IMR-90 (cell line): Measurements from ENCODE around the gene ARHGAP15. TPM values are rescaled to one million over a fixed set of nuclear protein-coding genes. Genes with fewer than 3 reads are reported as not detected.

ENCODE experiments used
- ATAC-seq: fragments of 200-7000 bp; cut with Tn5 transposase; 2 replicates; pipeline ENCODE4 v1.9.1; 2020; ENCODE audit warnings: low read depth, mild to moderate bottlenecking, moderate library complexity
- BruUV-seq: library from RNA; stranded (reverse); fragments of 400-500 nt; replicated peaks from 2 replicates; lab custom pipeline; 2021; lab: Mats Ljungman, UMichigan
- CTCF ChIA-PET: fragments of 300-600 bp; formaldehyde crosslinking; extraction: SDS; loops from one replicate; lab custom pipeline; 2021; ENCODE audit warnings: antibody characterized with exemption; lab: Yijun Ruan, JAX
- POLR2A ChIA-PET: fragments of 300-600 bp; sonication (Branson Sonifier 250); formaldehyde crosslinking; loops from one replicate; lab custom pipeline; 2022; ENCODE audit warnings: antibody characterized with exemption; ENCODE audit not compliant: unreplicated experiment; lab: Charles Lee
- DNase-seq: peaks from one replicate; pipeline ENCODE4 v3.0.0; 2013
- H2AFZ ChIP-seq: replicated peaks from 2 replicates; pipeline ENCODE3; 2013; ENCODE audit warnings: low read length, mild to moderate bottlenecking; ENCODE audit not compliant: poor library complexity
- H2AK5ac ChIP-seq: 2 replicates; pipeline ENCODE4 v1.6.1; 2013; ENCODE audit warnings: low read depth, low read length, inconsistent platforms
- H2AK9ac ChIP-seq: replicated peaks from 2 replicates; pipeline ENCODE3; 2013; ENCODE audit warnings: mild to moderate bottlenecking, low read depth, low read length, moderate library complexity; ENCODE audit not compliant: poor library complexity
- H2BK120ac ChIP-seq: 2 replicates; pipeline ENCODE4 v1.6.1; 2013; ENCODE audit warnings: low read depth, low read length, inconsistent platforms
- H2BK15ac ChIP-seq: 3 replicates; pipeline ENCODE4 v1.6.1; 2013; ENCODE audit warnings: low read depth, low read length, inconsistent platforms
- H2BK20ac ChIP-seq: 2 replicates; pipeline ENCODE4 v1.6.1; 2013; ENCODE audit warnings: low read depth, mild to moderate bottlenecking, inconsistent platforms, low read length, moderate library complexity
- H2BK5ac ChIP-seq: 2 replicates; pipeline ENCODE4 v1.6.1; 2013; ENCODE audit warnings: mild to moderate bottlenecking, low read depth, low read length, inconsistent platforms; ENCODE audit not compliant: poor library complexity, severe bottlenecking
- H3K14ac ChIP-seq: replicated peaks from 2 replicates; pipeline ENCODE4 v1.6.1; 2013; ENCODE audit warnings: low read depth, low read length, inconsistent platforms
- H3K18ac ChIP-seq: 2 replicates; pipeline ENCODE4 v1.6.1; 2013; ENCODE audit warnings: low read depth, low read length, control low read depth
- H3K23ac ChIP-seq: 2 replicates; pipeline ENCODE4 v1.6.1; 2013; ENCODE audit warnings: low read depth, low read length, inconsistent platforms
- H3K27ac ChIP-seq: 2 replicates; pipeline ENCODE4 v1.5.1; 2013; ENCODE audit warnings: mild to moderate bottlenecking, control low read depth, low read length; ENCODE audit not compliant: insufficient read depth
- H3K27me3 ChIP-seq: 2 replicates; pipeline ENCODE4 v1.6.1; 2013; ENCODE audit warnings: low read length; ENCODE audit not compliant: control insufficient read depth, insufficient read depth
- H3K36me3 ChIP-seq: 2 replicates; pipeline ENCODE4 v1.6.1; 2013; ENCODE audit warnings: low read length, mixed read lengths; ENCODE audit not compliant: control insufficient read depth, insufficient read depth
- H3K4ac ChIP-seq: 2 replicates; pipeline ENCODE4 v1.6.1; 2013; ENCODE audit warnings: low read depth, low read length, inconsistent platforms
- H3K4me1 ChIP-seq: 2 replicates; pipeline ENCODE4 v1.6.1; 2013; ENCODE audit warnings: low read length, mixed read lengths; ENCODE audit not compliant: control insufficient read depth, insufficient read depth
- H3K4me2 ChIP-seq: 2 replicates; pipeline ENCODE4 v1.6.1; 2013; ENCODE audit warnings: low read depth, mild to moderate bottlenecking, control low read depth, low read length, moderate library complexity
- H3K4me3 ChIP-seq: 2 replicates; pipeline ENCODE4 v1.5.1; 2013; ENCODE audit warnings: low read depth, mild to moderate bottlenecking, control low read depth, low read length, moderate library complexity; ENCODE audit not compliant: insufficient read depth
- H3K56ac ChIP-seq: 2 replicates; pipeline ENCODE4 v1.6.1; 2013; ENCODE audit warnings: low read length, inconsistent platforms; ENCODE audit not compliant: insufficient read depth; ENCODE audit errors: extremely low read depth
- H3K79me1 ChIP-seq, 2 experiments: 2 replicates each; pipeline ENCODE4 v1.6.1; 2013; ENCODE audit warnings: low read length in 2 of 2, inconsistent platforms in 1 of 2, low read depth in 1 of 2
- H3K9ac ChIP-seq: 2 replicates; pipeline ENCODE4 v1.6.1; 2013; ENCODE audit warnings: low read depth, low read length, control low read depth
- H3K9me1 ChIP-seq: 2 replicates; pipeline ENCODE4 v1.6.1; 2013; ENCODE audit warnings: low read length, inconsistent platforms; ENCODE audit not compliant: insufficient read depth
- H3K9me3 ChIP-seq: 2 replicates; pipeline ENCODE4 v1.6.1; 2013; ENCODE audit warnings: low read length; ENCODE audit not compliant: control insufficient read depth, insufficient read depth
- H4K20me1 ChIP-seq: 2 replicates; pipeline ENCODE4 v1.6.1; 2013; ENCODE audit warnings: low read length, inconsistent platforms; ENCODE audit not compliant: insufficient read depth
- H4K5ac ChIP-seq: 2 replicates; pipeline ENCODE4 v1.6.1; 2013; ENCODE audit warnings: mild to moderate bottlenecking, low read depth, low read length, control low read depth
- H4K8ac ChIP-seq, 2 experiments: 2 replicates each; pipeline ENCODE4 v1.6.1; 2013; ENCODE audit warnings: low read depth in 2 of 2, low read length in 2 of 2, control low read depth in 1 of 2, inconsistent platforms in 1 of 2
- H4K91ac ChIP-seq: 2 replicates; pipeline ENCODE4 v1.6.1; 2013; ENCODE audit warnings: low read depth, low read length, inconsistent platforms; ENCODE audit not compliant: insufficient read depth
- BHLHE40 ChIP-seq: fragments of 150-350 bp; IDR thresholded peaks from 2 replicates; pipeline ENCODE4 v1.6.1; 2016; ENCODE audit warnings: mild to moderate bottlenecking, low read depth, low read length
- CEBPB ChIP-seq: IDR thresholded peaks from 2 replicates; pipeline ENCODE4 v1.6.1; 2012; ENCODE audit warnings: low read depth, low read length, improper control_type of control experiment
- CHD1 ChIP-seq: IDR thresholded peaks from 2 replicates; pipeline ENCODE4 v1.6.1; 2012; ENCODE audit warnings: low read depth, low read length, improper control_type of control experiment
- FOS ChIP-seq: fragments of 150-350 bp; IDR thresholded peaks from 2 replicates; pipeline ENCODE4 v1.6.1; 2016; ENCODE audit warnings: low read depth, low read length
- MAFK ChIP-seq: IDR thresholded peaks from 2 replicates; pipeline ENCODE4 v1.6.1; 2012; ENCODE audit warnings: low read depth, low read length, improper control_type of control experiment
- MAZ ChIP-seq: IDR thresholded peaks from 2 replicates; pipeline ENCODE4 v1.6.1; 2012; ENCODE audit warnings: low read depth, mild to moderate bottlenecking, low read length, improper control_type of control experiment, moderate library complexity, borderline replicate concordance
- MXI1 ChIP-seq: IDR thresholded peaks from 2 replicates; pipeline ENCODE4 v1.6.1; 2012; ENCODE audit warnings: low read depth, mild to moderate bottlenecking, low read length, moderate library complexity, borderline replicate concordance
- NFE2L2 ChIP-seq: fragments of 150-350 bp; IDR thresholded peaks from 2 replicates; pipeline ENCODE4 v1.6.1; 2016; ENCODE audit warnings: low read depth, mild to moderate bottlenecking, low read length
- POLR2A ChIP-seq: IDR thresholded peaks from 2 replicates; pipeline ENCODE4 v1.6.1; 2012; ENCODE audit warnings: mild to moderate bottlenecking, low read depth, low read length
- RAD21 ChIP-seq: IDR thresholded peaks from 2 replicates; pipeline ENCODE4 v1.6.1; 2012; ENCODE audit warnings: low read length, improper control_type of control experiment
- RCOR1 ChIP-seq: IDR thresholded peaks from 2 replicates; pipeline ENCODE4 v1.6.1; 2012; ENCODE audit warnings: mild to moderate bottlenecking, low read length, improper control_type of control experiment; ENCODE audit not compliant: insufficient replicate concordance
- RFX5 ChIP-seq: IDR thresholded peaks from 2 replicates; pipeline ENCODE4 v1.8.0; 2012; ENCODE audit warnings: low read depth, mild to moderate bottlenecking, low read length, moderate library complexity
- SMC3 ChIP-seq: fragments of 150-350 bp; IDR thresholded peaks from 2 replicates; pipeline ENCODE4 v1.6.1; 2016; ENCODE audit warnings: low read depth, mild to moderate bottlenecking, antibody characterized with exemption, low read length, moderate library complexity
- USF2 ChIP-seq: fragments of 150-350 bp; IDR thresholded peaks from 2 replicates; pipeline ENCODE4 v1.6.1; 2017; ENCODE audit warnings: mild to moderate bottlenecking, antibody characterized with exemption, low read length, low read depth
- WGBS, 2 experiments: methylation state at CpG; one replicate each; pipeline versions ENCODE4 v1.1.5 to v1.1.7; 2013; ENCODE audit warnings: missing lambda C conversion rate in 2 of 2; ENCODE audit not compliant: insufficient read length in 1 of 2; ENCODE audit errors: extremely low coverage in 2 of 2; 5-methylcytosine and 5-hydroxymethylcytosine counted together
- dilution Hi-C: fragments of 300-500 bp; cut with HindIII; formaldehyde crosslinking; loops from one replicate; pipeline ENCODE4 v1.14.3; 2018; ENCODE audit warnings: low sequenced_read_pairs; ENCODE audit not compliant: unreplicated experiment
- in situ Hi-C: fragments of 300-500 bp; cut with MboI; formaldehyde crosslinking; loops from 3 replicates; pipeline ENCODE4 v1.14.3; 2019; ENCODE audit warnings: low sequenced_read_pairs, inconsistent platforms, mixed read lengths
- intact Hi-C: fragments of 100-400 bp; cut with micrococcal nuclease; formaldehyde crosslinking; loops from 2 replicates; pipeline ENCODE4 v1.10.0; 2022
- polyA plus RNA-seq, 3 experiments: library from polyadenylated mRNA; depleted of rRNA; stranded (reverse); fragments of >200 nt; gene quantifications; 2 replicates each; pipeline ENCODE4 v1.2.3, GENCODE V29; 2012; ENCODE audit warnings: low replicate concordance in 1 of 3
- total RNA-seq: library from RNA; depleted of rRNA; stranded (reverse); fragments of >200 nt; gene quantifications from 2 replicates; pipeline ENCODE4 v1.2.3, GENCODE V29; 2012
- TF ChIP-seq, protein P1 (sequence below): fragments of 150-350 bp; IDR thresholded peaks from 2 replicates; pipeline ENCODE4 v1.6.1; 2016; ENCODE audit warnings: low read depth, mild to moderate bottlenecking, low read length, moderate library complexity, borderline replicate concordance

Gene ARHGAP15
- total and polyA plus RNA-seq, 2 of the 4 experiments (the other 2 are of a cell fraction): not detected

GRCh38 chr2:143246815-143247744 lies 117.9 kb downstream of the ARHGAP15 start:
- POLR2A ChIA-PET: no interaction called here

More at GRCh38 chr2:143246815-143247744, 117.9 kb downstream of the ARHGAP15 start:
- no peaks in the 10 kb centered on the region for H4K20me1 ChIP-seq
- ATAC-seq (no peak), DNase-seq (no peak)
- H2BK20ac ChIP-seq: no peak overlapping the region
- no peak overlapping the region for H2BK15ac ChIP-seq
- no peak overlapping the region for H3K23ac ChIP-seq
- peaks cover 5% of the 10 kb centered on the region for H3K27me3 ChIP-seq
- H4K5ac ChIP-seq: no peak overlapping the region
- no peak overlapping the region for H3K14ac ChIP-seq
- intact Hi-C loops: no loop called here
- CTCF ChIA-PET: interaction anchor here (0.6 to 1.0 kb wide), 2 partner anchors 12 to 740 kb away, joined by 3 read pairs; no protein-coding TSS in a partner anchor
- no peak overlapping the region for H3K4ac ChIP-seq
- BruUV-seq: no TSS peak
- no peak overlapping the region for H3K56ac ChIP-seq
- no peak overlapping the region for H2AFZ ChIP-seq
- H2BK5ac ChIP-seq: no peak overlapping the region
- H2AK9ac ChIP-seq: no peak overlapping the region
- no peak overlapping the region for H2AK5ac ChIP-seq
- no peak overlapping the region for H3K4me3 ChIP-seq
- H3K9me3 ChIP-seq: no peaks in the 10 kb centered on the region
- H4K8ac ChIP-seq: no peak overlapping the region
- dilution Hi-C loops: no loop called here
- TF ChIP-seq USF2 (no peak), RCOR1 (no peak), MXI1 (no peak), NFE2L2 (no peak), MAFK (no peak), CHD1 (no peak), POLR2A (no peak), SMC3 (no peak), RFX5 (no peak), CEBPB (no peak), BHLHE40 (no peak), MAZ (no peak), FOS (no peak), RAD21 (no peak)
- TF ChIP-seq, protein P1, sequence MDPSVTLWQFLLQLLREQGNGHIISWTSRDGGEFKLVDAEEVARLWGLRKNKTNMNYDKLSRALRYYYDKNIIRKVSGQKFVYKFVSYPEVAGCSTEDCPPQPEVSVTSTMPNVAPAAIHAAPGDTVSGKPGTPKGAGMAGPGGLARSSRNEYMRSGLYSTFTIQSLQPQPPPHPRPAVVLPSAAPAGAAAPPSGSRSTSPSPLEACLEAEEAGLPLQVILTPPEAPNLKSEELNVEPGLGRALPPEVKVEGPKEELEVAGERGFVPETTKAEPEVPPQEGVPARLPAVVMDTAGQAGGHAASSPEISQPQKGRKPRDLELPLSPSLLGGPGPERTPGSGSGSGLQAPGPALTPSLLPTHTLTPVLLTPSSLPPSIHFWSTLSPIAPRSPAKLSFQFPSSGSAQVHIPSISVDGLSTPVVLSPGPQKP: no peak
- in situ Hi-C loops: no loop called here
- H3K27ac ChIP-seq: no peak overlapping the region
- no peak overlapping the region for H2BK120ac ChIP-seq
- no peak overlapping the region for H4K91ac ChIP-seq
- H3K79me1 ChIP-seq: no peaks in the 10 kb centered on the region
- H3K36me3 ChIP-seq: no peaks in the 10 kb centered on the region
- no peak overlapping the region for H3K9ac ChIP-seq
- WGBS, 2 experiments: no CpG with 5 or more reads among the region's 10 CpGs
- no peak overlapping the region for H3K4me2 ChIP-seq
- no peak overlapping the region for H3K18ac ChIP-seq
- H3K4me1 ChIP-seq: no peaks in the 10 kb centered on the region
- H3K9me1 ChIP-seq: no peaks in the 10 kb centered on the region
